KG1 (cell line): ENCODE results near the gene PRKAR1B.

Source experiments
- DNase-seq: peaks from one replicate; lab custom pipeline; 2025; lab: John Stamatoyannopoulos, UW

PRKAR1B gene

DNA sequence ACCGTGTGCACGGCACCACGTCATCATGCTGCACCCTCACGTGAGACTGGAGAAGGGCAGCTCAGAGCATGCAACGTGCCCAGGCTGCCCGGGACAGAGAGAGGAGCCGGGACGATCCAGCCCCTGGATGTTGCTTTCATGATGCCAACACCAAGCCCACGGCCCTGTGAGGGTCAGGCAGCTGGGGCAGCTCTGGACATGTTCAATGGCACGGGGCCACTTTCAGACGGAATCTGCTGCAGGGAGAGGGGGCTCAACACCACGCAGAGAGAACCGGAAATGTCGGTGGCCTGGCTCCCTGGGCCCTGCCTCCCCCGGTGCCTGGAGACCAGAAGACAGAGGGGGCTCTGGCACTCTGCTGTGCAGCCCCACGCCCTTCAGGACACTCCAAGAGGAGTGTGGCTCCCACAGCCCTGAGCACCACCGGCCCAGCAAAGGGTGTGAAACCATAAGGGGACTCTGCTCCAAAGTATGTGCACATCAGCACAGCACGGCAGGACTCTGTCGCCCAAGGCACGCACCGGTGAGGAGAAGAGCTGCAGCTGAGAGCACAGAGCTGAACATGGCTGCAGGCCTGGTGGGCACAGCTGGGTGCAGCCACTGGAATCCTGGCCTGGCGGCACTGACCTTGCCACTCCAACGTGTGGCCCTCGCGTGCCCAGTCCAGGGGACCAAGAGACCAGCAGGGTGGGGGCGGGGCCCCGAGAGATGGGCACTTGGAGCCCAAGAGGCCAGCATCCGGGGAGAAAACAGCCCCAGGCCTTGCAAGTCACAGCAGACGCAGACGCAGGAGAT lies 137.1 kb downstream of the PRKAR1B start:
- DNase-seq = no peak

DNA sequence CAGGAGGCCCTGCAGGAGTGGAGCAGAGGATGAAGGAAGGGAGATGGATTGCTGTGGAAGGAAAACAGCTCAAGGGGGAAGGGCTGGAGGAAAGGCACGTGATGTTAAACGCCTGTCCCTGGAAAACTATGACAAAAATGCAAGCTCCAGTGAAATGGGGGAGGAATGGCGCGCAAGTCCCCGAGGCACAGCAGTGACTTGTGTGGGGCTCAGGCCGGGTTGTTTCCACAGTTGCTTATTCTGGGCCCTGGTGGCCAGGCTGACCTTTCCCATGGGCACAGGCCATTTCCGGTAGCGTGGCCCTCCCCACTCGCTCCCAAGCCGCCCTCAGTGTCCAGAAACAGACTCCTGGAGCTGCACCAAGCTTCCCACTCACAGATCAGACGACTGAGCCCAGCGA lies 139.3 kb downstream of the PRKAR1B start:
- DNase-seq = no peak

GRCh38 chr7:586494-586893 lies 140.6 kb downstream of the PRKAR1B start:
- DNase-seq = no peak

GRCh38 chr7:585873-586272 lies 141.2 kb downstream of the PRKAR1B start:
- no peak for DNase-seq

GRCh38 chr7:585229-585711 lies 141.8 kb downstream of the PRKAR1B start:
- no peak for DNase-seq

GRCh38 chr7:584820-585219 lies 142.3 kb downstream of the PRKAR1B start:
- no peak for DNase-seq

DNA sequence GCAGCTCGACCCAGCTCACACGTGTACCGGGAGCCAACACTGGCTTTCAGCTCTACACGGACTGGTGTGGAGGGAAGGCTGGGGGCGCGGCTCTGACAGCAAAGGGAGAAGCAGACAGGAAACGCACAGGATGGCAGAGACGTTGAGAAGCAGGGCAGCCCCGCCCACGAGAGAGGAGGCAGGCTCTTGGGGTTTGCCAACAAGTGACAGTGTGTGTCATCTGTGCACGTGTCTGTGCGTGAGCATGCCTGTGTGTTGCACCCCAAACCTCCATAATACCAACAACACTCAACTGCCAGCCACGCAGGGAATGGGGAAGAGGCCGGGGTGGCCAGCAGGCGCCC lies 143.0 kb downstream of the PRKAR1B start:
- no peak for DNase-seq

- no peak for DNase-seq
Observed at GRCh38 chr7:583410-584121, 143.5 kb downstream of the PRKAR1B start.

GRCh38 chr7:582931-583330 lies 144.2 kb downstream of the PRKAR1B start:
- no peak for DNase-seq

DNA sequence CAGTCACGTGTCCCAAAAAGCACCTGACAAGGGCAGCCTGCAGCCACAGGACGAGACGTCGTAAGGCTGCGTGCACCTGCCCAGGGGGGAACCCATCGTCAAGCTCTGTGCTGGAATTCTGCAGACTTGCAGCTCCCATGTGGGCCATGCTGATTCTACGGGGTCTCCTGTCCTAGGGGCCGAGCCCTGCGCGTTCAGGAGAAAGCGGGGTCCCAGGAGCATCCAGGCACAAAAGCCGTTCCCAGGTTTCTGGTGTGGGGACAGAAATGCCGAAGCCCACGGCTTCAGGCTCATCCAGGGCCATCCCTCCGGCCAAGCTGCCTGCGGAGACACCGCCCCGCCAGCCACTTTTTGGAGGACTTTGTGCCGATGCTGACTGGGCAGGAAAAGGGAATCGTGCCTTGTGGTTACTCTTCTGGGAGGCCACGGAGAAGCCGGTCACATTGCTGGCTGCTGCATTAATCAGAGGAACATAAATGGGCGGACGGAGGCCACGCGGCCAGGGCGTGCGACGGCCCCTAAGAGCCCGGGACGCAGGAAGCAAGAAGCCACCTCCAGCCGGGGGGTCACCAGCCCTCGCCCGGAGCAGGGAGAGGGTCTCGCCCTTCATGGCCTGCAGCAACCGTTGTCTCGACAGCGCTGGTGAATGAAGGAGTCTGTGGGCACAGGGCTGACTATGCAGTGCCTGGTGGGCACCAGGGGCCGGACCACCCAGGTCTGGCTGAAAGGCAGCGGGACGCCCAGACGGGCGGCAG lies 144.8 kb downstream of the PRKAR1B start:
- DNase-seq = no peak

DNA sequence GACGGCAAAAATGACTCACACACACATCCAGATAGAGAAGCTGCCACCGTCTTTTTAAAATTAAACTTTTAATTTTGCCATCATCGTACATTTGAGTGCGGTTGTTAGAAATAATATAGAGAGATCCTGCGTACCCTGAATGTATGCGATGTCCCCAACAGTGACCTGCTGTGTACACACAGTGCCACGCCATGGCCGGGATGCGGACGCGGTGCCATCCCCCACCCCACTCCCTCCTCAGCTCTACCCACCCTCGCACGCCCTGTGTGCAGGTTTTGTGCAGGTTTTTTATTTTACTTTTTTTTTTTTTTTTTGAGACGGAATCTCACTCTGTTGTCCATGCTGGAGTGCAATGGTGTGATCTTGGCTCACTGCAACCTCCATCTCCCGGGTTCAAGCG lies 148.7 kb downstream of the PRKAR1B start:
- DNase-seq = no peak

GRCh38 chr7:577741-578370 lies 149.2 kb downstream of the PRKAR1B start:
- DNase-seq = no peak

DNA sequence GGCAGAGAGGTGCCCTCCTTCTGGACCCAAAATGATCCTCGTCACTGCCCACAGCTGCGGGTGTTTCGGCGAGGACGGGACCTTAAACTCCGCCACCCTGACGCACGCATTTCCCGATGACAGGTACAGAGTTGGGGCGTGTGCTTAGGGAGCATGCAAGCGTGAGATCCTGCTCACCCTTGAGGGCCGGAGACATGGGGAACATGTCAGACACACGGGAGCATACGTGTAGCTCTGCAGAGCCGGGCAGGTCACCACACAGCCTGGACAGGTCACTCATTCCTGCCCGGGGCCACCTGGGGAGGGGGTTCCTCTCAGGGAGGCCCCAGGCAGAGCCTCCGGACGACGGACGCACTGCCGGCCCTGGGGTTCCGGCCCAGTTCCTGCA lies 149.8 kb downstream of the PRKAR1B start:
- DNase-seq = no peak

DNA sequence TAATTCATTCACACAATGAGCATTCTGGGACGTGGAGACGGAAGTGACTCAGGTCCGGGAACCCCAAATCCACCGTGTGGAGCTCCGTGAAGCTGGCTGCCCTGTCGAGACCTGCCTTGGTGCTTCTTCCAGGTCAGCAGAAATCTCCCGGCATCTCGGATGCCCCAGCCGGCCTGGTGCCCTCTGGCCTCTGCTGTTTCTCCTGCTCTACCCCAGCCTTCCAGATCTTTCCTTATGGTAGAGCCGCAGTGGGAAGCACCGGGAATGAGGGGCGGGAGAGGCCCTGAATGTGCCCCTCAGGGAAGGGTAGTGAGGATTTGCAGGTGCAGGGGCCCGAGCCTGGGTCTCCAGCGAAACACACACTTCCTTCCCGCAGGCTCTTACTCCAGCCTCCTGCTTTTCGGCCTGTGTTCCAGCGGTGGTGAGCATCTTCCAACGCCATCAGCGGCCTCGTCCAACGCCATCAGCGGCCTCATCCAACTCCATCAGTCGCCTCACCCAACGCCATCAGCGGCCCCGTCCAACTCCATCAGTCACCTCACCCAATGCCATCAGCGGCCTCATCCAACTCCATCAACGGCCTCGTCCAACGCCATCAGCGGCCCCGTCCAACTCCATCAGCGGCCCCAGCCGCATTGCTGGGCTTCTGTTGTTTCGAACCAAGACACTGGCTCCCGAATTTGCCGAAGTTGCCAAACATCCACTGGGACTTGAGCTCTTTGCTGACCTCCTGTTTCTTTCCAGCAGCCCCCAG lies 150.4 kb downstream of the PRKAR1B start:
- no peak for DNase-seq

DNA sequence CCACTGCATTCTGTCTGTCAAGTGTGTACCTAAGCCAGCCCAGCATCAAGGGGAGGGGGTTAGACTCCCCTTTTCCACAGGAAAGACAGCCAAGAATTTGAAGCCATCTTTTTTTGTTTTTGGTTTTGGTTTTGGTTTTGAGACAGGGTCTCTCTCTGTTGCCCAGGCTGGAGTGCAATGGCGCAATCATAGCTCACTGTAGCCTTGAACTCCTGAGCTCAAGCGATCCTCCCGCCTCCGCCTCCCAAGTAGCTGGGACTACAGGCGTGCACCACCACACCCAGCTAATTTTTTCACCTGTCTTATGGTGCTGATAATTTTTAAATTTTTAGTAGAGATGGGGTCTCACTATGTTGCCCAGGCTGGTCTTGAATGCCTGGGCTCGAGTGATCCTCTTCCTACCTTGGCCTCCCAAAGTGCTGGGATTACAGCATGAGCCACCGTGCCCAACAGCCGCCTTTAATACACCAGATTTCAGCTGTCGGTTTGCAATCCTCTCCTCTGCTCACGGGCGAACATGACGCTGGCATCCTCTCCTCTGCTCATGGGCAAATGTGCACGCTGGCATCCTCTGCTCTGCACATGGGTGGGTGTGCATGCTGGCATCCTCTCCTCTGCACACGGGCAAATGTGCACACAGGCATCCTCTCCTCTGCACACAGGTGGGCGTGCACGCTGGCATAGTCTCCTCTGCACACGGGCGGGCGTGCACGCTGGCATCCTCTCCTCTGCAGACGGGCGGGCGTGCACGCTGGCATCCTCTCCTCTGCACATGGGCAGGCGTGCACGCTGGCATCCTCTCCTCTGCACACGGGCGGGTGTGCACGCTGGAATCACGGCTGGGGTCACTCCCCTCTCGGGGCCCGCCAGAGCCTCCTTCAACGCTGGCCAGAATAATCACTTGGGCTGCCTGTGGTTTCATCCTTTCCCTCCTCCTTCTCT lies 151.4 kb downstream of the PRKAR1B start:
- no peak for DNase-seq

DNA sequence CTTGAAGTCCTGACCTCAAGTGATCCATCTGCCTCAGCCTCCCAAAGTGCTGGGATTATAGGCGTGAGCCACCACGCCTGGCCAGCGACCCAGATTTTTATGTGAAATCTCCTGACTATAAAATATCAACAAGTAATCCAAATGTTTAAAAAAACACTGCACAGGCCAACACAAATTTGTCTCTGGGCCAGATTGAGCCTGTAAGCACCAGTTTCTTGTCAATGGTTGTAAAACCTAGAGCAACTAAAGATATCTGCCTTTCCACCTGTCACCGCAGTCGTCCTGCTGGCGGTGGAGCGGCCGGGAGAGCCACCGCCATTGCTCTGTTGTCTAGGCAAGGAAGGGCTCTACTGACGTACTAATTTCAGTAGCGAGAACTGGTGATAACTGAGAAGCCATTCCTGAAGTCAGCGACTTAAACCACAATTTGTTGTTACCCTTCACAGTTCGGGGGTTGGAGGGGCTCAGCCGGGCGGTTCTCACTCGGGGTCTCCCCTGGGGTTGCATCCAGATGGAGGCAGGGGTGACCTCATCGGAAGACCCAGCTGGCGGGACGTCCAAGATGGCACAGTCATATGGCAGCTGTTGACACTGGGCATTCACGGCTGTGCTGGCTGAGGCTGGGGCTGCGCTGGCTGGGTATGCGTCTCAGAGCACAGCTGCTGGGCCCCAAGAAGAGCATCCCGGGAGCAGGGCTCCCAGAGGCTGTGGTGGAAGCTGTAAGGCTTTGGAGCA lies 152.3 kb downstream of the PRKAR1B start:
- DNase-seq = no peak

DNA sequence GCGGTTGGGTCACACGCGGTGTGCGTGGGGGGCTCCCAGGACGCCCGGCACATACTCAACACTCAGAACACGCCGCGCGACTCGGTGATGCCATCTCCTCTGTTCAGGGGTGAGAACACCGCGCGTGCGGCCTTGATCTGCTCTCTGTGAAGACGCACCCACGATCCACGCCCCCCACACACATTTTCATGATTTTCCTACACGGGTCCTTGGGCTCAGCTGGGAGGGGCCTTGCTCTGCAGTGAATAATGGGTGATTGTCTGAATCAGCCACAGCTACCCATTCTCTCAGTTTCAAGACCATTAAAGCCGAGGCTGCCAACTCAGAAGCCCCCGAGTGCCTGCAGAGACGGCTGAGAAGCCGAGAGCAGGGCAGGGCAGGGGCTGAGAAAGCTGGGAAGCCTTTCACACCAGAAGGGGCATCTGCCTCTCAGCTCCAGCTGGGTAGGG lies 153.1 kb downstream of the PRKAR1B start:
- DNase-seq = no peak

- no peak for DNase-seq
Observed at GRCh38 chr7:573269-573932, 153.7 kb downstream of the PRKAR1B start.
